ENCODE results near the gene FAHD2B. TPM values are rescaled to one million over a fixed set of nuclear protein-coding genes. Genes with fewer than 3 reads are reported as not detected.
"Not testable (repeated sequence)": the region's sequence is repeated elsewhere in the genome, so short reads cannot be mapped to it uniquely, and the experiment has no call there.

Gene FAHD2B
- total and polyA plus RNA-seq, 2 of the 4 experiments (the other 2 are of a cell fraction): 5.7 to 7.9 TPM

DNA sequence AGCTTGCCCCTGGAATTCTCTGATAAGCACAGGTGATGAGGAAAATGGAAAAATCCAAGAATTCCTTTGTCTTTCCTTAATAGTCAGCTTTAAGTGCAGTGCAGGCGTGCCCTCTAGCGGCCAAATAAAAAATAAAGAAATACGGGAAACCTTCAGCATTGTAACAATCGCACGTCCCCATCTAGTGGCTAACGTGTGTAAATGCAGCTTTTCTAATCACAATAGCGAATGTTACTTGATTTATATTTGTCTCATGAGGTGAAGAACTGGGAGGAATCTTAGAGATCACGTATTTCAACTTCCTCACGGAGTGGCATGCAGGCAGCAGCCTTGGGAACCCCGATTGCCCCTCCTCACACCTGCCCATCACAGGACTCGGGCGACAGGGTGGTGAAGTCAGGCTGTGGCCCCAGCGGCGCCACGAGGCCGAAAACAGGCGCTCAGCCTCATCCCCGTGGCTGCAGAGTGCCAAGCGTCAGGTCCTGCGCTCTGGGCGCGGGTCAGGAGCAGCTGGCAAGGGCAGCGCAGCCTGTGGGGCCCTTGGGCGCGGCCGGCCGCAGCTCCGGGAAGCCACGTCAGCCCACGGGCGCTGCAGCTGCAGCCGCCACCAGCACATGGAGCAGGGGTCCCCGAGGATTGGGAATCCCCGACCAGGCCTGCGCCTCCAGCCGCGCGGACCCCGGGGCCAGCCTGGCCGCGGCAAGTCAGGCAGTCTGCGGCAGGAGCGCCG is 17.8 kb upstream of the FAHD2B start:
- ATAC-seq (ENCODE audit: low read depth): peak; percentile 71
- H3K4me1 ChIP-seq (ENCODE audit: control insufficient read depth, insufficient read depth, low read length); H3K9me1 ChIP-seq (ENCODE audit: insufficient read depth, low read length); H3K27me3 ChIP-seq (ENCODE audit: control insufficient read depth, insufficient read depth, low read length); dilution Hi-C loops (cut with HindIII; ENCODE audit: low sequenced_read_pairs, unreplicated experiment); H3K79me1 ChIP-seq (ENCODE audit: low read depth in 1 of 2, low read length in 2 of 2); POLR2A ChIA-PET (ENCODE audit: unreplicated experiment); H2AK5ac ChIP-seq (ENCODE audit: low read depth, low read length); H3K9me3 ChIP-seq (ENCODE audit: control insufficient read depth, insufficient read depth, low read length); H3K36me3 ChIP-seq (ENCODE audit: control insufficient read depth, insufficient read depth, low read length); BruUV-seq (replicated peaks); H2BK20ac ChIP-seq (ENCODE audit: low read depth, low read length); H4K20me1 ChIP-seq (ENCODE audit: insufficient read depth, low read length); H2BK15ac ChIP-seq (ENCODE audit: low read depth, low read length): not testable (repeated sequence)
- Histone ChIP-seq H4K5ac (ENCODE audit: low read depth, low read length) (peak overlapping the region; percentile 94), H2BK120ac (ENCODE audit: low read depth, low read length) (peak overlapping the region; percentile 63; the same call in 1 of the 2 replicates), H3K9ac (ENCODE audit: low read depth, low read length) (peak overlapping the region; percentile 92), H4K91ac (ENCODE audit: insufficient read depth, low read depth, low read length) (peak overlapping the region; percentile 86), H2AFZ (replicated peaks; ENCODE audit: low read length, poor library complexity) (peak overlapping the region; percentile 93), H3K14ac (replicated peaks; ENCODE audit: low read depth, low read length) (peak overlapping the region; percentile 97), H2AK9ac (replicated peaks; ENCODE audit: low read depth, low read length, poor library complexity) (peak overlapping the region; percentile 37), H3K18ac (ENCODE audit: low read depth, low read length) (peak overlapping the region; percentile 93), H3K27ac (ENCODE audit: insufficient read depth, low read length) (peak overlapping the region; percentile 89), H3K23ac (ENCODE audit: low read depth, low read length) (peak overlapping the region; percentile 90), H3K56ac (ENCODE audit: extremely low read depth, insufficient read depth, low read length) (peak overlapping the region; percentile 74), H3K4me2 (ENCODE audit: low read depth, low read length) (peak overlapping the region; percentile 99), H3K4ac (ENCODE audit: low read depth, low read length) (peak overlapping the region; percentile 87), H2BK5ac (ENCODE audit: low read depth, low read length, poor library complexity, severe bottlenecking) (peak overlapping the region; percentile 55), H4K8ac (ENCODE audit: low read depth in 2 of 2, low read length in 2 of 2) (peak overlapping the region; percentile 75 to 99), H3K4me3 (ENCODE audit: insufficient read depth, low read depth, low read length) (peak overlapping the region; percentile 87)
- peak; percentile 28 for DNase-seq
- in situ Hi-C loops (cut with MboI; ENCODE audit: low sequenced_read_pairs) (loop anchor here (25.0 kb wide), 2 partner anchors 100 to 250 kb away; partner anchors contain the start of genes ANKRD39 and SEMA4C), intact Hi-C loops (cut with micrococcal nuclease) (loop anchor here (1.0 kb wide), 1 partner anchor 100 kb away; no protein-coding TSS in a partner anchor)
- WGBS, 2 experiments (ENCODE audit: extremely low coverage in 2 of 2, insufficient read length in 1 of 2): no CpG with 5 or more reads among the region's 44 CpGs
- TF ChIP-seq RAD21 (IDR thresholded peaks at IDR 0.05; ENCODE audit: low read length) (peak; percentile 64), SMC3 (IDR thresholded peaks at IDR 0.05; ENCODE audit: low read depth, low read length) (peak; percentile 49; the same call in 1 of the 2 replicates)
- TF ChIP-seq, protein P1, sequence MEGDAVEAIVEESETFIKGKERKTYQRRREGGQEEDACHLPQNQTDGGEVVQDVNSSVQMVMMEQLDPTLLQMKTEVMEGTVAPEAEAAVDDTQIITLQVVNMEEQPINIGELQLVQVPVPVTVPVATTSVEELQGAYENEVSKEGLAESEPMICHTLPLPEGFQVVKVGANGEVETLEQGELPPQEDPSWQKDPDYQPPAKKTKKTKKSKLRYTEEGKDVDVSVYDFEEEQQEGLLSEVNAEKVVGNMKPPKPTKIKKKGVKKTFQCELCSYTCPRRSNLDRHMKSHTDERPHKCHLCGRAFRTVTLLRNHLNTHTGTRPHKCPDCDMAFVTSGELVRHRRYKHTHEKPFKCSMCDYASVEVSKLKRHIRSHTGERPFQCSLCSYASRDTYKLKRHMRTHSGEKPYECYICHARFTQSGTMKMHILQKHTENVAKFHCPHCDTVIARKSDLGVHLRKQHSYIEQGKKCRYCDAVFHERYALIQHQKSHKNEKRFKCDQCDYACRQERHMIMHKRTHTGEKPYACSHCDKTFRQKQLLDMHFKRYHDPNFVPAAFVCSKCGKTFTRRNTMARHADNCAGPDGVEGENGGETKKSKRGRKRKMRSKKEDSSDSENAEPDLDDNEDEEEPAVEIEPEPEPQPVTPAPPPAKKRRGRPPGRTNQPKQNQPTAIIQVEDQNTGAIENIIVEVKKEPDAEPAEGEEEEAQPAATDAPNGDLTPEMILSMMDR (conservative IDR thresholded peaks at IDR 0.05; ENCODE audit: low read depth, low read length): peak; percentile 78
- CTCF ChIA-PET: interaction anchor here (0.6 to 1.2 kb wide), 6 partner anchors 100 to 256 kb away, joined by 3 to 4 read pairs (median 3); no protein-coding TSS in a partner anchor

DNA sequence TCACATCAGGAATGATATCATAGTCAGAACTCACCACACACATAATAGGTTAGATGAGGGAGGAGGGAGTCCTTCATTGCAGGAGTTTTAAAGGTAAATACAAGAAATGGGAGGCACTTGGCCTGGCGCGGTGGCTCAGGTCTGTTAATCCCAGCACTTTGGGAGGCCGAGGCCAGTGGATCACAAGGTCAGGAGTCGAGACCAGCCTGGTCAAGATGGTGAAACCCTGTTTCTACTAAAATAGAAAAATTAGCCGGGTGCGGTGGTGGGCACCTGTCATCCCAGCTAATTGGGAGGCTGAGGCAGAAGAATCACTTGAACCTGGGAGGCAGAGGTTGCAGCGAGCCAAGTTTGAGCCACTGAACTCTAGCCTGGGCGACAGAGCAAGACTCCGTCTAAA is 16.6 kb upstream of the FAHD2B start:
- H2AK5ac ChIP-seq (ENCODE audit: low read depth, low read length); H4K20me1 ChIP-seq (ENCODE audit: insufficient read depth, low read length); H3K9me1 ChIP-seq (ENCODE audit: insufficient read depth, low read length); H2BK15ac ChIP-seq (ENCODE audit: low read depth, low read length); H3K4ac ChIP-seq (ENCODE audit: low read depth, low read length); H3K27ac ChIP-seq (ENCODE audit: insufficient read depth, low read length); dilution Hi-C loops (cut with HindIII; ENCODE audit: low sequenced_read_pairs, unreplicated experiment); H3K4me3 ChIP-seq (ENCODE audit: insufficient read depth, low read depth, low read length); H3K9me3 ChIP-seq (ENCODE audit: control insufficient read depth, insufficient read depth, low read length); H3K4me2 ChIP-seq (ENCODE audit: low read depth, low read length); H3K79me1 ChIP-seq (ENCODE audit: low read depth in 1 of 2, low read length in 2 of 2); H3K36me3 ChIP-seq (ENCODE audit: control insufficient read depth, insufficient read depth, low read length); H4K91ac ChIP-seq (ENCODE audit: insufficient read depth, low read depth, low read length); H2BK5ac ChIP-seq (ENCODE audit: low read depth, low read length, poor library complexity, severe bottlenecking); H4K8ac ChIP-seq (ENCODE audit: low read depth in 2 of 2, low read length in 2 of 2); H2BK20ac ChIP-seq (ENCODE audit: low read depth, low read length); H3K4me1 ChIP-seq (ENCODE audit: control insufficient read depth, insufficient read depth, low read length); intact Hi-C loops (cut with micrococcal nuclease); DNase-seq; H3K27me3 ChIP-seq (ENCODE audit: control insufficient read depth, insufficient read depth, low read length); H2AK9ac ChIP-seq (replicated peaks; ENCODE audit: low read depth, low read length, poor library complexity); H3K56ac ChIP-seq (ENCODE audit: extremely low read depth, insufficient read depth, low read length); ATAC-seq (ENCODE audit: low read depth); H3K23ac ChIP-seq (ENCODE audit: low read depth, low read length); H3K9ac ChIP-seq (ENCODE audit: low read depth, low read length); POLR2A ChIA-PET (ENCODE audit: unreplicated experiment); H2BK120ac ChIP-seq (ENCODE audit: low read depth, low read length); H4K5ac ChIP-seq (ENCODE audit: low read depth, low read length); H3K14ac ChIP-seq (replicated peaks; ENCODE audit: low read depth, low read length); H2AFZ ChIP-seq (replicated peaks; ENCODE audit: low read length, poor library complexity); BruUV-seq (replicated peaks); H3K18ac ChIP-seq (ENCODE audit: low read depth, low read length): not testable (repeated sequence)
- CTCF ChIA-PET: interaction anchor here (1.2 kb wide), 1 partner anchor 100 kb away, joined by 3 read pairs; no protein-coding TSS in a partner anchor
- 50% methylated on average over 2 of the region's 9 CpGs; no CpG with 5 or more reads in 1 of the 2 experiments for WGBS, 2 experiments (ENCODE audit: extremely low coverage in 2 of 2, insufficient read length in 1 of 2)
- in situ Hi-C loops (cut with MboI; ENCODE audit: low sequenced_read_pairs): loop anchor here (25.0 kb wide), 2 partner anchors 99 to 249 kb away; partner anchors contain the start of genes ANKRD39 and SEMA4C
